Activated T-helper 9 cell treated with anti-CD3 and anti-CD28 coated beads, Interleukin-2, amount 50 U/mL, for 16 hours (primary cell): ENCODE data around the gene CD6.

Experiments used
- DNase-seq: peaks from one replicate; pipeline ENCODE4 v3.0.0-alpha.2; 2020; ENCODE audit warnings: low read depth

The CD6 gene

DNA sequence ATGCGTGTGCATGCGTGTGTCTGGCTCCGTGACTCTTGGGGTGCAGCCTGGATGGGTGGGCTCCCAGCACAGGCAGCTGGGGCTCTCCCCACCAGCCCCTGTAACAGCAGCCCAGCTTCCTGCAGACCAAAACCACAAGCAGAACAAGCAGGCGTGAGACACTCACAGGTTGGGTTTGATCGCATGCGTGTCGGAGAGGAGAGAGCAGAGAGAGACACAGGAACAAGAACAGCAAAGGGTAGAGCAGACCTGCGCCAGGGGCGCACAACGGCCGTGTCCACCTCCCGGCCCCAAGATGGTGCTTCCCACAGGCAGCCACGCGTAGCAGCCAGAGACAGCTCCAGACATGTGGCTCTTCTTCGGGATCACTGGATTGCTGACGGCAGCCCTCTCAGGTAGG is at the start of gene CD6:
TSS of gene CD6 (plus strand) at position 161 of the 400 bp plus-strand sequence. CDS start at position 347, 186 bp downstream.
- DNase-seq: peak; percentile 46

GRCh38 chr11:60921777-60922335 is 49.6 kb upstream of the CD6 start:
- DNase-seq: no peak

- DNase-seq: no peak
Observed at GRCh38 chr11:60922906-60923305, 48.6 kb upstream of the CD6 start.

GRCh38 chr11:60923326-60923725 is 48.2 kb upstream of the CD6 start:
- DNase-seq: no peak

- no peak for DNase-seq
Observed at GRCh38 chr11:60923800-60924109, 47.7 kb upstream of the CD6 start.

DNA sequence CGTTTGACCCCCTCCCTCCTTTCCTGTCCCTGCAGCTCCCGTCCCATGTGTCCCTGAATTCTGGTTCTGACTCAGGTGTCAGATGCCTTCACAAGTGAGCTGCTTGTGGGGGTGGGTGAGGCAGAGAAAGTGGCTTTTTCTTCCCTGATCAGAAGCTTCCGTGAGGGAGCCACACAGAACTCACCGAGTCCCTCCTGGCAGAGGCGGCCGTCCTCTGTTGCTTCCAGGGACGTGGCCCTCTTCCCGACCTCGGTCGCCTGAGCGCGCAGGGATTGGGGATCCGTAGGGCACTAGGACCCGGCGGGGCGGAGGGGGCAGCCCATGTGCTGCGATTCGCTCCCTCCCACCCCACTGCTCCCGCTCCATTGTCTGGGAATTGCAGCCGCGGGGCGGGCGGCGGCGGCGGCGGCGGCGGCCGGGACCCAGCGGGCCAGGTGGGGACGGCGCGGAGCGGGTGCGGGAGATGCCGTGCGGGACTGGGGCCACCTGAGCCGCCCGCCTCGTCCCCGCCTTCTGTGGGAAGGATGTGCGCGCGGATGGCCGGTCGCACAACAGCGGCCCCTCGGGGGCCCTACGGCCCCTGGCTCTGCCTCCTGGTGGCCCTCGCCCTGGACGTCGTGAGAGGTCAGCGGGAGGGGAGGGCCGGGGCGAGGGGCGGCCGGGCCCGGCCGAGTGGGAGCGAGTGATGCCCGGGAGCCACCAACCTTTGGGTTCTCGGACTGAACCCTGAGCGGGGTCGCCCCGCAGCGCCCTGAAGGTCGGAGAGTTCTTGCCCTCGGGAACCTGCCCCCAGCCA is 47.2 kb upstream of the CD6 start, which contains the start of gene TMEM132A:
TSS of gene TMEM132A (plus strand) at position 351 of the 796 bp plus-strand sequence. CDS start at position 525, 174 bp downstream.
- no peak for DNase-seq

DNA sequence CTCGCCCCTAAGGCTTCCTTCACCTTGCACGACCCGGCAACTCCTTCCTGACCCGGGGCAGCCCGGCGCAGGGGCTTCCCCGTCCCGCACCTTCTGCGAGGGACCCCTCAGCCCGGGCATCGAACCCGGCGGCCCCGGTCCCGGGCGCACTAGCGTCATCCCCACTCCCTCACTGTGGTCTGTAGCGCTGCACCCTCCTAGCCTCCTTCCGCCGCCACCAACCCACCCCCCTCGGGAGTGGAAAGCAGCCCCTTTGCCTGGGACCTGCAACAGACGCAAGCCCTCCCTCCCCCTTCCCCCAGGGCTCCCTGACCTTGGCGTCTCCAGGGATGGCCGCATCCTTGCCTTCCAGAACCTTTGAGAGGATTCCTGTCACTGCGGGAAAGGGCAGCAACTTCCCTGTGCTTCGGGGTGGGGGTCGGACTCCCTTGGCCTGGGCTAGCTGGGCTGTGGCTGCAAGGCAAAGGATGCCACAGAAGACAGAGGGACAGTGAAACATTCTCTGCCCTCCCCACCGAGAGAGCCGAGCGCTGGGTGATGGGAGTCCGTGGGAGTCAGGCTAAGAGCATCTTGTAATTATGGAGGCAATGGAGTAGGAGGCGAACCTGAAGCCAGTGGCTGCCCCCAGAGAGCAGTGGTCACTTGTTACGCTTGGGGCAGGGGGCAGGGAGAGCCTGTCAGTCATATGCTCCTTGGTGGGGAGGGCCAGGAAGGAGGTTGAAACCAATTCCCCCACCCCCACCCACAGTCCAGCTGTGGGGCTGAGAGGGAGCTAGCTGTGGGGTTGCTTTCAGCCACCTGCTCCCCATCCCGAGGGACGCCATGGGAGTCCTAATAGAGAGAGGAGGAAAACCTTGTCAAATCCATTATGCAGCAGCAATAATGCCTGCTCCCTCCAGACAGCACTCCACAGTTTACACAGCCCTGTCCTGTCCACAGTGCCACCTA is 46.3 kb upstream of the CD6 start:
- no peak for DNase-seq

- no peak for DNase-seq
Observed at GRCh38 chr11:60925868-60926267, 45.6 kb upstream of the CD6 start.

DNA sequence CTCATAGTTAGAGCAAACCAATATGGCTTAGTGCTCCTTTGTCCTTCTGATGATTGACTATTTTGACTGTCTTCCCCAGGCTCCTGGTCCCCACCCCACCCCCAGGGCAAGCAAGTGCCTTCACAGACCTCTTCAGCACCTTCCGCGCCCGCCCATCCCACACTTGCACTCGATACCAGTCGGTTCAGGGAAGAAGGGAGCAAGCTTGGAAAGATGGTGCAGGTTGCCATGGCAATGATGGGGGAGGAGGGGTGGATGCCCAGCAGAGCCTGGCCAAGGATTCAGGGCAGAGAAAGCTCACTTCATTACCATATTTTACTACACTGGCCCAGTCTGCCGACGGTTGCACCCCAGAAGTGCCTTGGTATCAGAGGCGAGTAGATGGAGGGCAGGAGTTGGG is 45.0 kb upstream of the CD6 start:
- no peak for DNase-seq

GRCh38 chr11:60927061-60927592 is 44.4 kb upstream of the CD6 start:
- DNase-seq: no peak

DNA sequence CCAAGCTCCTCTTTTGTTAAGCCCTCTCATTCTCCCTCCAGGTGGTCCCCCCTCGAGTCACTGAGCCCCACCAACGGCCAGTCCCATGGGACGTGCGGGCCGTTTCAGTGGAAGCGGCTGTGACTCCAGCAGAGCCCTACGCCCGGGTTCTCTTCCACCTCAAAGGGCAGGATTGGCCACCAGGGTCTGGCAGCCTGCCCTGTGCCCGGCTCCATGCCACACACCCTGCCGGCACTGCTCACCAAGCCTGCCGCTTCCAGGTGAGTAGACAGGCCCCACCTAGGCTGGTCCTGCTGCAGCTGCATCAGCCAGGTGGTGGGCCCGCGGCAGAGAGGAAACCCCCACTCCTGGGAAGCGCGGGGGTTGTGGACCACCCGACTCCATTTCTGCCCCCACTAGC is 43.9 kb upstream of the CD6 start:
- DNase-seq: no peak

GRCh38 chr11:60928563-60929001 is 42.9 kb upstream of the CD6 start:
- DNase-seq: no peak

GRCh38 chr11:60929764-60930163 is 41.7 kb upstream of the CD6 start:
- no peak for DNase-seq

DNA sequence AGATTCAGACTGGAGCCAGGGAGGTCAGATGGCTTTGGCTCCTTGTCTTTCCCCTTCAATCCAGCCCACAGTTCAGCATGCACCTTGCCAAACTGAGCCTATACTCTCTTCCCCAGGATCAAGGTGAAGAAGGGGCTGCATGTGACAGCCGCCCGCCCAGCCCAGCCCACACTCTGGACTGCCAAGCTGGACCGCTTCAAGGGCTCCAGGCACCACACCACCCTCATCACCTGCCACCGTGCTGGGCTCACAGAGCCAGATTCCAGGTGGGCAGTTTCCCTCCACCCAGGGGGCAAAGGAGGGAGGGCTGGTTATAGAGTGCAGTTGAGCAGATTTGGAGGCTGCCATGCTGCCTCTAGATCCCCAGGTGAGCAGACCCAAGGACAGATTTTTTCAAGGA is 41.1 kb upstream of the CD6 start:
- no peak for DNase-seq

DNA sequence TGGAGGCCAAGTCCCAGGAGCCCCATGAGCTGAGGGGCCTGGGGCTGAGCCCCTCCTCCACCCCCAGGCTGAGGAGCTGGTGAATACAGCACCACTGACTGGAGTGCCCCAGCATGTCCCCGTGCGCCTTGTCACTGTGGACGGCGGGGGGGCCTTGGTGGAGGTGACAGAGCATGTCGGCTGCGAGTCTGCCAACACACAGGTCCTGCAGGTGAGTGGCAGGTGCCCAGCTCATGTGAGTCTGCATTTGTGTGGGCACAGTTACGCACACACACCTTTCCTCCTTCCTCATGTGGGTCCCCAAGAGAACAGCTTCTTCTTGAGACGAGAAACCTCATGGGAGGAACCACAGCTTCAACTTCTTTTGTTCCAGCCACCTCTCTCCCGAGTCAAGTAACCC is 39.6 kb upstream of the CD6 start:
- no peak for DNase-seq

- no peak for DNase-seq
Observed at GRCh38 chr11:60932605-60933356, 38.7 kb upstream of the CD6 start.

DNA sequence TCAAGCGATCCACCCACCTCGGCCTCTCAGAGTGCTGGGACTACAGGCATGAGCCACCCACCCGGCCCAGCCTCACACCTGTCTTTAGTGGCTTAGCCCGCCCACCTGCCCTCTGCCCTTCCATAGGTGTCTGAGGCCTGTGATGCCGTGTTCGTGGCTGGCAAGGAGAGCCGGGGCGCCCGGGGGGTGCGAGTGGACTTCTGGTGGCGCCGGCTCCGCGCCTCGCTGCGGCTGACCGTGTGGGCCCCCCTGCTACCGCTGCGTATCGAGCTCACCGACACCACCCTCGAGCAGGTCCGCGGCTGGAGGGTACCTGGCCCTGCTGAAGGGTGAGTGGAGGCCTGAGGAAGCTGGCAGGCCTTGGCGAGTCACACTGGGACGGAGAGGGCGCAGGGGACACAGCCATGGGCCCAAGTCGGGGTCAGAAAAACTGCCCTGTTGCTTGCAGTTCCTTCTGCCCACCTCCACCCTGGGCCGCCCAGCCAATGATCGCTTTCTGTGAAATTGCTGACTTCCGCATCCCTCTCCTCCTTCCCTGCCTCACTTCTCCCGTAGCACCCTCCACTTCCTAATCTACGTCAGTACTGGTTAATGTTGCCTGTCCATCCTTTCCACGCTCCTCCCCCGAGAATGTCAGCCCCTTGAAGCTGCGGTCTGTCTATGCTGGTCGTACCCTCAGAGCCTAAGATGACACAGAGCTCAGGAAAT is 37.9 kb upstream of the CD6 start:
- no peak for DNase-seq

DNA sequence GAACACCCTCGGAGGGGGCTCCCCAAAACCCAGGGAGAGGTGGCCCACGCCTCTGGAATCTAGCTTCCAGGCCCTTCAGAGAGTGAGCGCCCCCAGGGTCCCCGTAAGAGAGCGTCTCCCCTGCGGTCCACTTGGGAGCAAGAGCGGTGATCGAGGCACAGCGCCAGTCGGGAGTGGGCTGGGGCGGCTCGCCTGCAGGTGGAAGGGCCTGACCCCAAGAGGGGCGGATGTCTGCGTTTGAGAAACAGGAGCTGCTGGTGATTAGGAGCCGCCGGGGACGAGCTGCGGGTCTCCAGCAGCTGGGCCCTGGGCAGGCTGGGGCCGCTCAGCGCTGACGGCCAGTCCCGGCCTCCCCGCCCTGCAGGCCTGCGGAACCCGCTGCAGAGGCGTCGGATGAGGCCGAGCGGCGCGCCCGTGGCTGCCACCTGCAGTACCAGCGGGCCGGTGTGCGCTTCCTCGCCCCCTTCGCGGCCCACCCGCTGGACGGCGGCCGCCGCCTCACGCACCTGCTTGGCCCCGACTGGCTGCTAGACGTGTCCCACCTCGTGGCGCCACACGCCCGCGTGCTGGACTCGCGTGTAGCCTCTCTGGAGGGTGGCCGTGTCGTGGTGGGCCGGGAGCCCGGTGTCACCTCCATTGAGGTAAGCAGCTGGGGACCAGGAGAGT is 37.2 kb upstream of the CD6 start:
- DNase-seq: no peak

GRCh38 chr11:60934790-60935605 is 36.5 kb upstream of the CD6 start:
- no peak for DNase-seq
